AG09309 (cell line): ENCODE results near the gene ZNF107.

Source experiments
- DNase-seq: peaks from one replicate; pipeline ENCODE4 v3.0.0-alpha.2; 2010; ENCODE audit warnings: low read depth
- H3K4me3 ChIP-seq: 2 replicates; pipeline ENCODE4 v1.5.1; 2011; ENCODE audit warnings: mild to moderate bottlenecking, low read depth, low read length, moderate library complexity; ENCODE audit not compliant: control insufficient read depth
- CTCF ChIP-seq: IDR thresholded peaks from 2 replicates; pipeline ENCODE4 v1.5.1; 2011; ENCODE audit warnings: mild to moderate bottlenecking, low read depth, low read length, inconsistent platforms; ENCODE audit not compliant: insufficient read depth, control insufficient read depth; ENCODE audit errors: missing control alignments

Gene ZNF107

GRCh38 chr7:64634406-64635062 lies 31.4 kb upstream of the ZNF107 start:
- no peak for TF ChIP-seq CTCF
- H3K4me3 ChIP-seq, result no peak overlapping the region
- DNase-seq, result no peak

- DNase-seq, result no peak
- no peak for TF ChIP-seq CTCF
- no peak overlapping the region for H3K4me3 ChIP-seq
These were observed 29.5 kb upstream of the ZNF107 start for GRCh38 chr7:64636386-64636785.

GRCh38 chr7:64637521-64638445 lies 28.1 kb upstream of the ZNF107 start:
- TF ChIP-seq CTCF, result no peak
- no peak for DNase-seq
- H3K4me3 ChIP-seq, result no peak overlapping the region

- DNase-seq, result no peak
- no peak for TF ChIP-seq CTCF
- no peak overlapping the region for H3K4me3 ChIP-seq
These were observed 27.1 kb upstream of the ZNF107 start for GRCh38 chr7:64638822-64639221.

DNA sequence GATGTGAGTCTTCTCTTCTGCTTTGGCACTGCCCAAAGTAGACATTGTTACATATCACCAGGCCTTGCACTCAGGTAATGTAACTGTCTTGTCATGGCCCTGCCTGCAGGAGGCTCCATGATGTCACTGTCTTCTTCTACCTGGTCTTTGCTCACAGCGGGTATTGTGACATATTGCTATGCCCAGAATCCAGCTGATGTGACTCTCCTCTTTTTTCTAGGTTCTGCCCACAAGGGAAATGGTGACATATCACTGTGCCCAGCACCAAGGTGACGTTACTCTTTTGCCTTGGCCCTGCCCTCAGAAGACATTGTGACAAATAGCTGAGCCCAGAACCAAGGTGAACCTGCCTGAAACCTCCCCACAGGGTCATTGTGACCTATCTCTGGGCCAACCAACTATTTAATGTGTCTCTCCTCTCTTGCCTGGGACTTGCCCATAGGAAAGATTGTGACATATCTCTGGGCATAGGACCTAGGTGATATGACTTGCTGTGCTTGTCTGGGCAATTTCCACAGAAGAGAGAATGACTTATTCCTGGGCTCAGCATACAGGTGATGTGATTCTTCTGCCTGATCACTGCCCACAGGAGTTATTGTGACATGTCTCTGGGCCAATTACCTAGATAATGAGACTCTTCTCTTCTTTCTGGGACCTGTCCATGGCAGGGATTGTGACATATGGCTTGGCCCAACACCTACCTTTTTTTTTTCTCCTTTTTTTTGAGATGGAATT lies 26.5 kb upstream of the ZNF107 start:
- TF ChIP-seq CTCF, result no peak
- DNase-seq, result no peak
- H3K4me3 ChIP-seq, result no peak overlapping the region

GRCh38 chr7:64640504-64640903 lies 25.4 kb upstream of the ZNF107 start:
- TF ChIP-seq CTCF, result no peak
- no peak for DNase-seq
- H3K4me3 ChIP-seq, result no peak overlapping the region
